HepG2 (cell line): Measurements from ENCODE around the gene CADM4. TPM values are rescaled to one million over a fixed set of nuclear protein-coding genes. Genes with fewer than 3 reads are reported as not detected.

ENCODE experiments used
- CREBL2 ChIP-seq: sonication (generic); formaldehyde crosslinking; IDR thresholded peaks from 2 replicates; pipeline ENCODE4 v1.8.1; 2023; ENCODE audit warnings: missing genetic modification reagents, mild to moderate bottlenecking, borderline replicate concordance
- DNMT1 ChIP-seq: sonication (generic); formaldehyde crosslinking; IDR thresholded peaks from 2 replicates; pipeline ENCODE4 v1.5.1; 2020; ENCODE audit warnings: mild to moderate bottlenecking, missing genetic modification reagents
- EEA1 ChIP-seq: sonication (generic); formaldehyde crosslinking; IDR thresholded peaks from 2 replicates; pipeline ENCODE4 v1.5.1; 2020; ENCODE audit warnings: mild to moderate bottlenecking, missing genetic modification reagents, borderline replicate concordance
- FOXJ3 ChIP-seq: sonication (generic); formaldehyde crosslinking; IDR thresholded peaks from 2 replicates; pipeline ENCODE4 v1.4.0; 2020; ENCODE audit warnings: missing genetic modification reagents, mild to moderate bottlenecking, borderline replicate concordance
- FOXK1 ChIP-seq: sonication (generic); formaldehyde crosslinking; IDR thresholded peaks from 2 replicates; pipeline ENCODE4 v1.4.0; 2020; ENCODE audit warnings: low read depth, missing genetic modification reagents, borderline replicate concordance
- HMGA1 ChIP-seq: sonication (generic); formaldehyde crosslinking; conservative IDR thresholded peaks from 2 replicates; pipeline ENCODE4 v1.4.0; 2020; ENCODE audit warnings: missing genetic modification reagents
- NCOR1 ChIP-seq: fragments of 200-600 bp; sonication (generic); IDR thresholded peaks from 2 replicates; pipeline ENCODE4 v1.7.0; 2017; ENCODE audit warnings: antibody characterized with exemption, low read length, borderline replicate concordance
- NR2F2 ChIP-seq: IDR thresholded peaks from 2 replicates; pipeline ENCODE4 v1.6.1; 2012; ENCODE audit warnings: low read depth, inconsistent platforms, borderline replicate concordance
- RFX3 ChIP-seq: IDR thresholded peaks from 2 replicates; pipeline ENCODE4 v1.6.1; 2016; ENCODE audit warnings: missing biosample characterization, missing genetic modification reagents
- SETDB1 ChIP-seq: sonication (generic); formaldehyde crosslinking; IDR thresholded peaks from 2 replicates; pipeline ENCODE4 v1.5.1; 2020; ENCODE audit warnings: missing genetic modification reagents, mild to moderate bottlenecking, borderline replicate concordance
- SP1 ChIP-seq, 2 experiments: fragments of 450-650 bp in 1 of 2; sonication (generic) in 1 of 2; formaldehyde crosslinking in 1 of 2; IDR thresholded peaks; 2 replicates each; pipeline versions ENCODE4 v1.4.0 to v1.6.1; 2016 to 2020; ENCODE audit warnings: missing genetic modification reagents in 1 of 2
- SRF ChIP-seq: IDR thresholded peaks from 2 replicates; pipeline ENCODE4 v1.6.1; 2011; ENCODE audit warnings: mild to moderate bottlenecking, low read depth, low read length, moderate library complexity
- ZKSCAN5 ChIP-seq: sonication (generic); formaldehyde crosslinking; IDR thresholded peaks from 2 replicates; pipeline ENCODE4 v1.5.1; 2020; ENCODE audit warnings: mild to moderate bottlenecking, missing genetic modification reagents
- ZMYM2 ChIP-seq: sonication (generic); formaldehyde crosslinking; IDR thresholded peaks from 2 replicates; pipeline ENCODE4 v1.8.0; 2022; ENCODE audit warnings: mild to moderate bottlenecking, missing genetic modification reagents
- ZNF550 ChIP-seq: sonication (generic); formaldehyde crosslinking; IDR thresholded peaks from 2 replicates; pipeline ENCODE4 v1.4.0; 2020; ENCODE audit warnings: mild to moderate bottlenecking, missing genetic modification reagents, borderline replicate concordance
- ZNF639 ChIP-seq: conservative IDR thresholded peaks from 2 replicates; pipeline ENCODE4 v1.6.1; 2018; ENCODE audit warnings: missing genetic modification reagents
- ZSCAN9 ChIP-seq: IDR thresholded peaks from 2 replicates; pipeline ENCODE4 v1.6.1; 2016; ENCODE audit warnings: borderline replicate concordance
- polyA plus RNA-seq, 8 experiments: library from polyadenylated mRNA; depleted of rRNA in 3 of 8; stranded (reverse) in 7 of 8; unstranded in 1 of 8; fragments of >200 nt; fragmentation: Illumina TruSeq in 4 of 8; extraction: Trizol in 4 of 8; gene quantifications; 2 replicates each; pipeline versions ENCODE4 v1.2.1 to v1.2.3, GENCODE V29; 2011 to 2016; ENCODE audit warnings: low read depth in 4 of 8, missing spikeins in 1 of 8, mixed read lengths in 1 of 8; ENCODE audit not compliant: insufficient read depth in 1 of 8
- total RNA-seq, 5 experiments: library from RNA; depleted of rRNA; stranded (reverse); fragments of >200 nt; fragmentation: Illumina TruSeq; extraction: Trizol; gene quantifications; 2 replicates each; pipeline ENCODE4 v1.2.3, GENCODE V29; 2016; ENCODE audit warnings: low read depth in 1 of 5
- TF ChIP-seq, protein P1 (sequence below): sonication (generic); formaldehyde crosslinking; IDR thresholded peaks from 2 replicates; pipeline ENCODE4 v1.4.0; 2020; ENCODE audit warnings: missing genetic modification reagents
- TF ChIP-seq, protein P2 (sequence below): sonication (generic); formaldehyde crosslinking; IDR thresholded peaks from 2 replicates; pipeline ENCODE4 v1.5.1; 2020; ENCODE audit warnings: mild to moderate bottlenecking, missing genetic modification reagents, moderate library complexity

Gene CADM4
- total and polyA plus RNA-seq, 2 of the 13 experiments (the other 11 are each of a cell fraction or from before 2014, with no cell fraction given): 8.5 to 16.0 TPM

DNA sequence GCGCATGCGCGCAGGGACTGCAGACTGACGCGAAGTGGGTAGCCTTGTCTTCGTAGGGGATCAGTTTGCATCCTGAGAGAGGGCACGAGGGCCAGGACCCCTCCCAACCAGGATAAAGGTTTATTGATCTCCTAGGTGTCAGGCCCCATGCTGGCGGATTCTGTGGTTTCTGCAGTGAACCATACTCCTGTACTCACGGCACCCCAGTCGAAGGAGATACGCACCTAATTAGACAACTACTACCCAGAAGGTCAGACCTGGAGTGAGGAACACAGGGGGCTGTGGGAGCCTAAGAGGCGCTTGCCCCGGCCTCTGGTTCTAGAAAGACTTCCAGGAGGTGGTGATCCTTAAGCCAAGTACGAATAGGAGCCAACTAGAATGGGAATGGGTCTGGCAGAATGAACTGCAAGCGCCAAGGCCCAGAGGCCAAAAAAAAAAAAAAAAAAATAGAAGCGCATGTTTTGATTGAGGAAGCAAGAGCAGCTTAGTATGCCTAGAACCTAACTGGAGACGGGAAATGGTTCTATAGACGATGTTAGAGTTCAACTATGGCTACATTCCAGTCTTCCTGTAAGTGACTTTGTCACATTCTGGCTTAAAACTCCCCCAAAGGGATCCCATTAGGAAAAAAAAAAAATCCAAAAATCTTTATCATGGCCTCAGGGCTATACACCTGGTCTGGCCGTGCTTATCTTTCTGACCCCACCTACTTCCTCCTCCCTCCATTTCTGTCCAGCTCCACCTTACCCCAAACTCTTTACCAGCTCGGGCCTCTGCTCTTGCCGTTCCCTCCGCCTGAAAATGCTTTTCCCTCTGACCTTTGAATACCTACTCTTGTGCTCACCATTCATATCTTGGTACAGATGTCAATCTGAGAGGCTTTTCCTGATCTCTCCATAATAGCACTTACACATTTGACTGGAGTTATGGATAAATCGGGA lies 19.3 kb downstream of the CADM4 start (continued):
- no peak for TF ChIP-seq ZNF639 (CRISPR knock-in tag)
- TF ChIP-seq FOXK1: no peak
- TF ChIP-seq SP1 (IDR thresholded peaks at IDR 0.05): no peak
- no peak for TF ChIP-seq SP1 (CRISPR knock-in tag; IDR thresholded peaks at IDR 0.05)
- TF ChIP-seq, protein P1, sequence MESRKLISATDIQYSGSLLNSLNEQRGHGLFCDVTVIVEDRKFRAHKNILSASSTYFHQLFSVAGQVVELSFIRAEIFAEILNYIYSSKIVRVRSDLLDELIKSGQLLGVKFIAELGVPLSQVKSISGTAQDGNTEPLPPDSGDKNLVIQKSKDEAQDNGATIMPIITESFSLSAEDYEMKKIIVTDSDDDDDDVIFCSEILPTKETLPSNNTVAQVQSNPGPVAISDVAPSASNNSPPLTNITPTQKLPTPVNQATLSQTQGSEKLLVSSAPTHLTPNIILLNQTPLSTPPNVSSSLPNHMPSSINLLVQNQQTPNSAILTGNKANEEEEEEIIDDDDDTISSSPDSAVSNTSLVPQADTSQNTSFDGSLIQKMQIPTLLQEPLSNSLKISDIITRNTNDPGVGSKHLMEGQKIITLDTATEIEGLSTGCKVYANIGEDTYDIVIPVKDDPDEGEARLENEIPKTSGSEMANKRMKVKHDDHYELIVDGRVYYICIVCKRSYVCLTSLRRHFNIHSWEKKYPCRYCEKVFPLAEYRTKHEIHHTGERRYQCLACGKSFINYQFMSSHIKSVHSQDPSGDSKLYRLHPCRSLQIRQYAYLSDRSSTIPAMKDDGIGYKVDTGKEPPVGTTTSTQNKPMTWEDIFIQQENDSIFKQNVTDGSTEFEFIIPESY (CRISPR knock-in tag): peak; percentile 80
- TF ChIP-seq SETDB1: no peak
- no peak for TF ChIP-seq RFX3 (CRISPR knock-in tag)
- TF ChIP-seq ZNF550: no peak
- no peak for TF ChIP-seq SRF
- no peak for TF ChIP-seq CREBL2 (CRISPR knock-in tag)
- TF ChIP-seq EEA1 (CRISPR knock-in tag): 0 out of 2 replicates have a peak, but pooled peaks have one; percentile 4
- TF ChIP-seq HMGA1 (CRISPR knock-in tag): no peak
- TF ChIP-seq ZSCAN9 (CRISPR knock-in tag): no peak
- TF ChIP-seq FOXJ3 (CRISPR knock-in tag): no peak
- no peak for TF ChIP-seq DNMT1
- 0 out of 2 replicates have a peak, but pooled peaks have one; percentile 8 for TF ChIP-seq ZMYM2 (CRISPR knock-in tag)
- no peak for TF ChIP-seq NCOR1
- TF ChIP-seq, protein P2, sequence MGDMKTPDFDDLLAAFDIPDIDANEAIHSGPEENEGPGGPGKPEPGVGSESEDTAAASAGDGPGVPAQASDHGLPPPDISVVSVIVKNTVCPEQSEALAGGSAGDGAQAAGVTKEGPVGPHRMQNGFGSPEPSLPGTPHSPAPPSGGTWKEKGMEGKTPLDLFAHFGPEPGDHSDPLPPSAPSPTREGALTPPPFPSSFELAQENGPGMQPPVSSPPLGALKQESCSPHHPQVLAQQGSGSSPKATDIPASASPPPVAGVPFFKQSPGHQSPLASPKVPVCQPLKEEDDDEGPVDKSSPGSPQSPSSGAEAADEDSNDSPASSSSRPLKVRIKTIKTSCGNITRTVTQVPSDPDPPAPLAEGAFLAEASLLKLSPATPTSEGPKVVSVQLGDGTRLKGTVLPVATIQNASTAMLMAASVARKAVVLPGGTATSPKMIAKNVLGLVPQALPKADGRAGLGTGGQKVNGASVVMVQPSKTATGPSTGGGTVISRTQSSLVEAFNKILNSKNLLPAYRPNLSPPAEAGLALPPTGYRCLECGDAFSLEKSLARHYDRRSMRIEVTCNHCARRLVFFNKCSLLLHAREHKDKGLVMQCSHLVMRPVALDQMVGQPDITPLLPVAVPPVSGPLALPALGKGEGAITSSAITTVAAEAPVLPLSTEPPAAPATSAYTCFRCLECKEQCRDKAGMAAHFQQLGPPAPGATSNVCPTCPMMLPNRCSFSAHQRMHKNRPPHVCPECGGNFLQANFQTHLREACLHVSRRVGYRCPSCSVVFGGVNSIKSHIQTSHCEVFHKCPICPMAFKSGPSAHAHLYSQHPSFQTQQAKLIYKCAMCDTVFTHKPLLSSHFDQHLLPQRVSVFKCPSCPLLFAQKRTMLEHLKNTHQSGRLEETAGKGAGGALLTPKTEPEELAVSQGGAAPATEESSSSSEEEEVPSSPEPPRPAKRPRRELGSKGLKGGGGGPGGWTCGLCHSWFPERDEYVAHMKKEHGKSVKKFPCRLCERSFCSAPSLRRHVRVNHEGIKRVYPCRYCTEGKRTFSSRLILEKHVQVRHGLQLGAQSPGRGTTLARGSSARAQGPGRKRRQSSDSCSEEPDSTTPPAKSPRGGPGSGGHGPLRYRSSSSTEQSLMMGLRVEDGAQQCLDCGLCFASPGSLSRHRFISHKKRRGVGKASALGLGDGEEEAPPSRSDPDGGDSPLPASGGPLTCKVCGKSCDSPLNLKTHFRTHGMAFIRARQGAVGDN: no peak
- no peak for TF ChIP-seq NR2F2
- no peak for TF ChIP-seq ZKSCAN5 (CRISPR knock-in tag)
